Mucosa of descending colon (tissue), 3 donors: ENCODE measurements around the gene IKZF4. TPM values are rescaled to one million over a fixed set of nuclear protein-coding genes. Genes with fewer than 3 reads are reported as not detected.

Experiments used
- ATAC-seq: fragments of 200-7000 bp; cut with Tn5 transposase; one replicate; pipeline ENCODE4 v1.9.1; 2020; ENCODE audit warnings: mild to moderate bottlenecking, moderate library complexity
- DNase-seq, 3 donors: peaks; one replicate each; pipeline ENCODE4 v3.0.0-alpha.2; 2020
- H3K36me3 ChIP-seq: fragments of 200-600 bp; one replicate; pipeline ENCODE4 v1.8.0; 2021; ENCODE audit warnings: low read depth, mild to moderate bottlenecking
- H3K4me1 ChIP-seq: fragments of 200-600 bp; one replicate; pipeline ENCODE4 v1.8.0; 2021; ENCODE audit warnings: low read depth, mild to moderate bottlenecking
- H3K4me3 ChIP-seq: fragments of 200-600 bp; one replicate; pipeline ENCODE4 v1.8.0; 2021; ENCODE audit warnings: mild to moderate bottlenecking
- H3K9me3 ChIP-seq: fragments of 200-600 bp; one replicate; pipeline ENCODE4 v1.8.0; 2021; ENCODE audit warnings: mild to moderate bottlenecking
- intact Hi-C, 2 donors: fragments of 100-400 bp; cut with DNase I in 1 of 2; cut with micrococcal nuclease in 1 of 2; formaldehyde crosslinking; loops; one replicate each; pipeline versions ENCODE4 v1.11.0 to v1.11.1; 2022; cut with DNase I, micrococcal nuclease
- long read RNA-seq, 2 donors: library from polyadenylated mRNA; unstranded; transcript quantifications; one replicate each; pipeline ENCODE4 v2.0.0, GENCODE V29; 2019 to 2021
- total RNA-seq, 3 donors: library from RNA; stranded (reverse); fragmentation: NEBNext Ultra II Directional in 2 of 3; extraction: Animal tissue kit (Norgen Biotek cat#: 25700) in 2 of 3; gene quantifications; one replicate each; pipeline versions ENCODE4 v1.2.1 to v1.2.4, GENCODE V29; 2021 to 2023
- TF ChIP-seq, protein P1 (sequence below): fragments of 200-600 bp; IDR thresholded peaks from one replicate; pipeline ENCODE4 v1.8.0; 2022; ENCODE audit warnings: antibody characterized with exemption, mild to moderate bottlenecking
- donor health status: DM: no; HTN: no; CAD: no; lungs with moderate emphysema.
- donor health status: DM: no; HTN: no; CAD: no.
- donor health status: DM: no; HTN: yes; CAD: no.

The IKZF4 gene
- total RNA-seq: 1 to 10 TPM; 3.5 to 9.1 (median 7.2) TPM
- long read RNA-seq, donor 1, partial matches to known transcripts: 1 of 3 reads
- long read RNA-seq, donor 1, other reads (novel, unspliced or antisense): 2 of 3 reads
- long read RNA-seq, donor 2: 0 reads

DNA sequence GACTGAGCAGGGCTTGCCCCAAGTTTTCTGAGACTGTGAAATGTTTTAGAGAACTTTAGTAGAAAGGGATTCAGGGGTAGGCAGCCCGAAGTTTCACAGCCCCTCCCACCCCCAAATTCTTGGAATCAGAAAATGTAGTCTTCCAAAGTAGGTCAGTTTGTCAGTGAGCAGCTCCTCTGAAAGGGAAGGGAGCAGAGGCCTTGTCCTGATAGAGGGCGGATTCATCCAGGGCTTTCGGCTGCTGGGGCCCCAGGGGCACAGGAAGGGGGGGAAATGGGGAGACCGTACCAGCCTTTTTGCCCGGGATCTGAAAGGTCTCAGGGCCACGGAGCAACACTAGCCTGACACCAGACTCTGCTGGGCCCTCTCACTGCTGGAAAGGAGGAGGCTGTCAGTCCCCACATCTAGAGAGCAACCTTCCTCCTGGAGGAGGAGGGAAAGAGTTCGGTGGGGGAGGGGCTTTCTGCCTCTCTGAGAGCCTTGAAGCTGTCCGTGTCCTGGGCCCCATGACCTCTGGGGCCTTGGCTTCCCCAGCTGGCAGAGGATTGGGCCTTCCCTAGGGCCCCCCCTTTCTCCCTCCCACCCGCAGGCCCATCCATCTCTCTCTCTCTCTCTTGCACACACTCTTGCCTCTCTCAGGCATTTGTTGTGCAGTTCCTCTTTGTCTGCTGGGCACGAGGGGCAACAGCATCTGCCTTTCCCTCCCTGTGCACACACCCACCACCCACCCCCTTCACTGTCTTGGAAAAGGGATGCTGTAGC lies at the start of gene IKZF4:
Gene IKZF4 (plus strand): TSS at position 621 of the 762 bp plus-strand sequence. CDS start 451 bp downstream, outside the sequence.
- Histone ChIP-seq H3K4me3 (no peak within 1 kb of the TSS), H3K9me3 (no peaks in the 10 kb centered on the region), H3K36me3 (no peaks in the 10 kb centered on the region), H3K4me1 (no peaks in the 10 kb centered on the region)
- TF ChIP-seq, protein P1, sequence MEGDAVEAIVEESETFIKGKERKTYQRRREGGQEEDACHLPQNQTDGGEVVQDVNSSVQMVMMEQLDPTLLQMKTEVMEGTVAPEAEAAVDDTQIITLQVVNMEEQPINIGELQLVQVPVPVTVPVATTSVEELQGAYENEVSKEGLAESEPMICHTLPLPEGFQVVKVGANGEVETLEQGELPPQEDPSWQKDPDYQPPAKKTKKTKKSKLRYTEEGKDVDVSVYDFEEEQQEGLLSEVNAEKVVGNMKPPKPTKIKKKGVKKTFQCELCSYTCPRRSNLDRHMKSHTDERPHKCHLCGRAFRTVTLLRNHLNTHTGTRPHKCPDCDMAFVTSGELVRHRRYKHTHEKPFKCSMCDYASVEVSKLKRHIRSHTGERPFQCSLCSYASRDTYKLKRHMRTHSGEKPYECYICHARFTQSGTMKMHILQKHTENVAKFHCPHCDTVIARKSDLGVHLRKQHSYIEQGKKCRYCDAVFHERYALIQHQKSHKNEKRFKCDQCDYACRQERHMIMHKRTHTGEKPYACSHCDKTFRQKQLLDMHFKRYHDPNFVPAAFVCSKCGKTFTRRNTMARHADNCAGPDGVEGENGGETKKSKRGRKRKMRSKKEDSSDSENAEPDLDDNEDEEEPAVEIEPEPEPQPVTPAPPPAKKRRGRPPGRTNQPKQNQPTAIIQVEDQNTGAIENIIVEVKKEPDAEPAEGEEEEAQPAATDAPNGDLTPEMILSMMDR: no peak
- peak in 2 of 3 donors; percentile 53 to 60 for DNase-seq
- intact Hi-C loops: no loop called here
- peak; percentile 56 for ATAC-seq

- TF ChIP-seq, protein P1: no peak
- no peaks in the 10 kb centered on the region for H3K9me3 ChIP-seq
- intact Hi-C loops: no loop called here
- DNase-seq (no peak), ATAC-seq (no peak)
- no peak overlapping the region for H3K4me3 ChIP-seq
- H3K4me1 ChIP-seq: peaks cover 29% of the 10 kb centered on the region
- peaks cover 7% of the 10 kb centered on the region for H3K36me3 ChIP-seq
Observed at GRCh38 chr12:55972042-55972441, 48.8 kb upstream of the IKZF4 start.

DNA sequence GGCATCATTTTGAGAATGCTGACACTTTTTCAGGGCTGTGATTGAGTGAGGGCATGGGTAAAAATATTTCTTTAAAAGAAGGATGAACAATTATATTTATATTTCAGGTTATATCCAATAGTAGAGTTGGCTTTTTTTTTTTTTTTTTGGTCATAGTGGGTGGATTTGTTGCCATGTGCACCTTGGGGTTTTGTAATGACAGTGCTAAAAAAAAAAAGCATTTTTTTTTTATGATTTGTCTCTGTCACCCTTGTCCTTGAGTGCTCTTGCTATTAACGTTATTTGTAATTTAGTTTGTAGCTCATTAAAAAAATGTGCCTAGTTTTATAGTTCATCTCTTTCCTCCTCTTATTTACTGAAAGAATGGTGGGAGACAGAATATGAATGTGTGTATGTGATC lies 48.4 kb upstream of the IKZF4 start:
- TF ChIP-seq, protein P1: no peak
- DNase-seq: no peak
- intact Hi-C loops: no loop called here
- peaks cover 31% of the 10 kb centered on the region for H3K4me1 ChIP-seq
- H3K36me3 ChIP-seq: peaks cover 7% of the 10 kb centered on the region
- H3K4me3 ChIP-seq: no peak overlapping the region
- no peak for ATAC-seq
- no peaks in the 10 kb centered on the region for H3K9me3 ChIP-seq

DNA sequence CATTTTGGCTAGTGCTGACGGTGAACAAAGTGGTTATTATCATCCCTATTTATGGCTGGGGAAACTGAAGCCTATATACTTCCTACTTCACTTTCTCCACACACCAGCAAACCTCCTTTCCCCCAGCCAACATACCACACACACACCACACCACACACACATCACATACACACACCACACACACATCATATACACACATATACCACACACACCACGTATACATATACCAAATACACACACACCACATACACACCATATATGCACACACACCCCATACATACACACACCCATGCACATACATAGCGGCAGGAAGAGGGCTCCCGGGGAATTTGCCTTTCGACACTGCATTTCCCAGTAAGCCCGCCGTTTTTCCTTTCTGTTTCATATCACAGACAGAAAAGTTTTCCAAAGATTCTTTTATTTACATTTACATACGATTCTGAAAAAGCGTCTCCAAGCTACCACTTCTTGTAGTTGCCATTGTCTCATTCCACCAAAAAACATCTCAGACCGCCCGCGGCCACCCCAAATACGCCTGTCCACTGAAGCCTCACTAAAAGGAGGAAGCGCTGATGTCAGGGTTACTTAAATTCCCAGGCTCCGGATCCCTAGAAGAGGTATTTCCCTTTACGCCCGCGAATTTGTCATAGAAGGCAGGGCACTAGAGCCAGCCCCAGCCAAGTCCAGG lies 47.8 kb upstream of the IKZF4 start:
- peak; percentile 13 for ATAC-seq
- intact Hi-C loops: no loop called here
- H3K4me3 ChIP-seq: peak overlapping the region; percentile 94
- no peak for DNase-seq
- H3K36me3 ChIP-seq: peaks cover 7% of the 10 kb centered on the region
- H3K9me3 ChIP-seq: no peaks in the 10 kb centered on the region
- peaks cover 35% of the 10 kb centered on the region for H3K4me1 ChIP-seq
- TF ChIP-seq, protein P1: no peak

GRCh38 chr12:55973599-55974307 lies 47.1 kb upstream of the IKZF4 start, which contains the start of gene RAB5B:
Gene RAB5B, plus strand, starts transcription at chr12:55974078. Its CDS starts 12,883 bp downstream, at chr12:55986961.
- Histone ChIP-seq H3K9me3 (no peaks in the 10 kb centered on the region), H3K4me1 (peaks cover 35% of the 10 kb centered on the region), H3K36me3 (peaks cover 7% of the 10 kb centered on the region), H3K4me3 (peak within 1 kb of the TSS; percentile 94)
- TF ChIP-seq, protein P1: peak; percentile 21
- DNase-seq (peak; percentile 97 to 100 (median 99)), ATAC-seq (peak; percentile 90)
- intact Hi-C loops: no loop called here
